ENCODE measurements around the gene SEPTIN10. TPM values are rescaled to one million over a fixed set of nuclear protein-coding genes. Genes with fewer than 3 reads are reported as not detected.

The SEPTIN10 gene
- total and polyA plus RNA-seq, 2 experiments from 2014 or later, result 52.3 to 85.1 TPM

- TF ChIP-seq ZNF462 (CRISPR knock-in tag; IDR thresholded peaks at IDR 0.05), result no peak
- TF ChIP-seq POLR2AphosphoS5 (IDR thresholded peaks at IDR 0.05; ENCODE audit: low read depth), result no peak
- no peak for TF ChIP-seq CTCF (conservative IDR thresholded peaks at IDR 0.05; ENCODE audit: low read depth in 2 of 2)
- no peak for TF ChIP-seq ZNF114 (CRISPR knock-in tag; IDR thresholded peaks at IDR 0.05)
- TF ChIP-seq EZH2phosphoT487 (IDR thresholded peaks at IDR 0.05; ENCODE audit: unreplicated experiment), result no peak
- no peak for TF ChIP-seq ETS1 (IDR thresholded peaks at IDR 0.05)
- TF ChIP-seq JUNB (IDR thresholded peaks at IDR 0.05; ENCODE audit: unreplicated experiment), result no peak
Measured at GRCh38 chr2:109623297-109623696, 9.5 kb upstream of the SEPTIN10 start (continued).
